ENCODE measurements around the gene BCO2. TPM values are rescaled to one million over a fixed set of nuclear protein-coding genes. Genes with fewer than 3 reads are reported as not detected.

Gene BCO2
- total RNA-seq, 4 donors from 2014 or later, result 1.2 to 28.2 (median 2.7) TPM

DNA sequence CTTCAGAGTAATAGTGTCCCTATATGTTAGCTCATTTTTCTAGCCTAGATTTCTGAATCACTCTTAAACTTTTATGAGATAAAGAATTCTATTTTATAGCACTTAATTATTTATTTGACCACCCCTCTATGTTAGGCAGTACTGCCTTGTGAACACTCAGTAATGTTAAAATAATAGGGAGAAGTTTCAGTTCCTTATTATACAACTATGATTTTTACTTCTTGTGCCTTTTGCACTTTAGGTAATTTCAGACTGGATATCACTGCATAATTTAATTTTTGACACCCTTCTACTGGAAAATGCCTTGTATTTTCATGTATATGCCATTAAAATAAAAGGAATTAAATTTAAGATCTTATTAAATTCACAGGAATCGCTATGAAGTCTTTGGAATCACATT, 3.1 kb downstream of the BCO2 start:
- Histone ChIP-seq H3K4me3 (no peak overlapping the region), H3K27me3 (no peaks in the 10 kb centered on the region), H3K36me3 (no peaks in the 10 kb centered on the region), H3K9me3 (no peaks in the 10 kb centered on the region), H3K4me1 (peaks cover 7% of the 10 kb centered on the region), H3K27ac (no peak overlapping the region)
- DNase-seq (ENCODE audit: low spot score in 2 of 2), result no peak
- 98% methylated on average over 1 of the region's 1 CpG for WGBS
- TF ChIP-seq POLR2A (IDR thresholded peaks at IDR 0.05) (no peak), EP300 (IDR thresholded peaks at IDR 0.05) (no peak), POLR2AphosphoS5 (IDR thresholded peaks at IDR 0.05) (no peak)
- TF ChIP-seq, protein P1, sequence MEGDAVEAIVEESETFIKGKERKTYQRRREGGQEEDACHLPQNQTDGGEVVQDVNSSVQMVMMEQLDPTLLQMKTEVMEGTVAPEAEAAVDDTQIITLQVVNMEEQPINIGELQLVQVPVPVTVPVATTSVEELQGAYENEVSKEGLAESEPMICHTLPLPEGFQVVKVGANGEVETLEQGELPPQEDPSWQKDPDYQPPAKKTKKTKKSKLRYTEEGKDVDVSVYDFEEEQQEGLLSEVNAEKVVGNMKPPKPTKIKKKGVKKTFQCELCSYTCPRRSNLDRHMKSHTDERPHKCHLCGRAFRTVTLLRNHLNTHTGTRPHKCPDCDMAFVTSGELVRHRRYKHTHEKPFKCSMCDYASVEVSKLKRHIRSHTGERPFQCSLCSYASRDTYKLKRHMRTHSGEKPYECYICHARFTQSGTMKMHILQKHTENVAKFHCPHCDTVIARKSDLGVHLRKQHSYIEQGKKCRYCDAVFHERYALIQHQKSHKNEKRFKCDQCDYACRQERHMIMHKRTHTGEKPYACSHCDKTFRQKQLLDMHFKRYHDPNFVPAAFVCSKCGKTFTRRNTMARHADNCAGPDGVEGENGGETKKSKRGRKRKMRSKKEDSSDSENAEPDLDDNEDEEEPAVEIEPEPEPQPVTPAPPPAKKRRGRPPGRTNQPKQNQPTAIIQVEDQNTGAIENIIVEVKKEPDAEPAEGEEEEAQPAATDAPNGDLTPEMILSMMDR (IDR thresholded peaks at IDR 0.05), result no peak

DNA sequence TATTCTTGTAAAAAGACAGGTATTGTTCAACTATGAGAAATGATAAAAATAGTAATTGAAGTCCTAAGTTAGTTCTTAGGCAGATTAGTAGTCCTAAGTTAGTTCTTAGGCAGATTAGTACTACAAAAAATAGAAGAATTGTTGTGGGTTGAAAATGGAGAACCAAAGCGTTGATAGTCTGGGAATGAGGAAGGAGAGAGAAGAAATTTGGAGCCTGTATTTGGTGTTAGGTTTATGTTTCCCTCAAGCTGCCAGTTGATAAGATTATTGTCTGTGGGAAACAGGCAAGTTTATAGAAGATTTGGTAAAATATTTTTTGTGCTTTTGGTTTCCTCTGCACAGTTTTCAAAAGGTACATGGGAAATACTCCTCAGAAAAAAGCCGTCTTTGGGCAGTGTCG, 3.6 kb downstream of the BCO2 start:
- Histone ChIP-seq H3K27ac (no peak overlapping the region), H3K36me3 (no peaks in the 10 kb centered on the region), H3K27me3 (no peaks in the 10 kb centered on the region), H3K4me1 (peaks cover 7% of the 10 kb centered on the region), H3K9me3 (no peaks in the 10 kb centered on the region), H3K4me3 (no peak overlapping the region)
- no peak for TF ChIP-seq POLR2AphosphoS5 (IDR thresholded peaks at IDR 0.05)
- no peak for TF ChIP-seq EP300 (IDR thresholded peaks at IDR 0.05)
- no peak for TF ChIP-seq POLR2A (IDR thresholded peaks at IDR 0.05)
- TF ChIP-seq, protein P1 (IDR thresholded peaks at IDR 0.05), result no peak
- 82% methylated on average over 3 of the region's 3 CpGs for WGBS
- no peak for DNase-seq (ENCODE audit: low spot score in 2 of 2)

DNA sequence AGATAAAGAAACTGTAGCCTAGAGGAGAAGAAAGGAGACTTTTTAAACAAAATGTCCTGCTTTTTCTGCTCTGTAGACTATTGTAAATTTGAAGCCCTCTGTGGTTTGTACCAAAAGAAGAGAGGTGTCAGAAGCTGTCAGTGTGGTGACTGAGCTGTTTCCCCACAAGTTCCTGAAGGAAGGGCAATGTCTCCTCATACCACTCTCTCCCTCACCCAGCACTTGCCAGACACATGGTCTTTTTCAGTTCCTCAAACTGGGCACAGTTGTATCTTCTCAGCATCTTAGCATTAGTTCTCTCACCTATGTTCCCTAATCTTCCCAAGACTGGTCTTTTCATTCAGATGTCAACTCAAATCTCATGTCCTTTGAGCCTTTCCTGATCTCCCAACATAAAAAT, 4.3 kb downstream of the BCO2 start:
- TF ChIP-seq, protein P1 (IDR thresholded peaks at IDR 0.05), result no peak
- no peak for TF ChIP-seq POLR2AphosphoS5 (IDR thresholded peaks at IDR 0.05)
- TF ChIP-seq POLR2A (IDR thresholded peaks at IDR 0.05), result no peak
- no peak for TF ChIP-seq EP300 (IDR thresholded peaks at IDR 0.05)
- Histone ChIP-seq H3K36me3 (no peaks in the 10 kb centered on the region), H3K9me3 (no peaks in the 10 kb centered on the region), H3K27me3 (no peaks in the 10 kb centered on the region), H3K4me1 (peaks cover 7% of the 10 kb centered on the region), H3K27ac (no peak overlapping the region), H3K4me3 (no peak overlapping the region)
- DNase-seq (ENCODE audit: low spot score in 2 of 2), result no peak

- 76% methylated on average over 1 of the region's 1 CpG for WGBS
- no peaks in the 10 kb centered on the region for H3K9me3 ChIP-seq
Observed at GRCh38 chr11:112182867-112183266, 7.6 kb downstream of the BCO2 start.

DNA sequence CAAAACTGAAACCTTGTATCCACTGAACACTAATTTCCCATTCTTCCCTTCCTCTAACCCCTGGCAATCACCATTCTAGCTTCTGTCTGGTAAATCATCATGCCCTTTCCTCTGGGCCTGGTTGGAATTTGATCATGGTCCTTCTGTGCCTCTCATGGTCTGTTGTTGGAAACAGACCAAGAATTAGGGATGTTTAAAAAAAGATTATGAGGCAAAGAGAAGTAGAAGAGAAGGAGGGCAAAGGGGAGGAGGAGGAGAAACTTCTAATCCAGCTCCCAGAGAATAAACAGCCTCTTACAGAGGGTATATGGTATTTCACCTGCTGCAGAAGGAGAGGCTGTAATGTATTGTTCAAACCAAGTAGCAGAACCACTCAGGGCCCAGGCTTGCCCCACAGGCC, 10.6 kb downstream of the BCO2 start:
- DNase-seq (ENCODE audit: low spot score in 2 of 2), result no peak
- H3K27me3 ChIP-seq, result no peaks in the 10 kb centered on the region
- no peaks in the 10 kb centered on the region for H3K4me1 ChIP-seq
- H3K27ac ChIP-seq, result no peak overlapping the region
- TF ChIP-seq POLR2AphosphoS5 (IDR thresholded peaks at IDR 0.05) (no peak), POLR2A (IDR thresholded peaks at IDR 0.05) (no peak), EP300 (IDR thresholded peaks at IDR 0.05) (no peak)
- TF ChIP-seq, protein P1 (IDR thresholded peaks at IDR 0.05), result no peak
- no peaks in the 10 kb centered on the region for H3K9me3 ChIP-seq
- H3K36me3 ChIP-seq, result no peaks in the 10 kb centered on the region
- no peak overlapping the region for H3K4me3 ChIP-seq

More at GRCh38 chr11:112182867-112183266, 7.6 kb downstream of the BCO2 start:
- H3K4me1 ChIP-seq, result no peaks in the 10 kb centered on the region
- no peak for DNase-seq (ENCODE audit: low spot score in 2 of 2)
- TF ChIP-seq, protein P1 (IDR thresholded peaks at IDR 0.05), result no peak
- TF ChIP-seq POLR2A (IDR thresholded peaks at IDR 0.05) (no peak), EP300 (IDR thresholded peaks at IDR 0.05) (no peak), POLR2AphosphoS5 (IDR thresholded peaks at IDR 0.05) (no peak)
- H3K36me3 ChIP-seq, result no peaks in the 10 kb centered on the region
- H3K4me3 ChIP-seq, result no peak overlapping the region
- no peak overlapping the region for H3K27ac ChIP-seq
- H3K27me3 ChIP-seq, result no peaks in the 10 kb centered on the region
